GM12864 (cell line): ENCODE measurements around the gene DPYD.

Experiments used
- DNase-seq: peaks from one replicate; pipeline ENCODE4 v3.0.0-alpha.2; 2011; ENCODE audit warnings: low read depth
- H3K4me3 ChIP-seq: 2 replicates; pipeline ENCODE4 v1.5.1; 2011; ENCODE audit warnings: mild to moderate bottlenecking, low read depth, low read length, control low read depth
- CTCF ChIP-seq: IDR thresholded peaks from 2 replicates; pipeline ENCODE4 v1.5.1; 2011; ENCODE audit warnings: low read depth, mild to moderate bottlenecking, moderate library complexity, low read length, control low read depth, inconsistent platforms; ENCODE audit errors: missing control alignments

DPYD gene

GRCh38 chr1:97814121-97814520, 106.7 kb downstream of the DPYD start:
- no peak for DNase-seq
- no peak for TF ChIP-seq CTCF
- H3K4me3 ChIP-seq, result no peak overlapping the region

- no peak overlapping the region for H3K4me3 ChIP-seq
- no peak for TF ChIP-seq CTCF
- no peak for DNase-seq
Measured at GRCh38 chr1:97812076-97812475, 108.8 kb downstream of the DPYD start.

- H3K4me3 ChIP-seq, result no peak overlapping the region
- DNase-seq, result no peak
- TF ChIP-seq CTCF, result no peak
Measured at GRCh38 chr1:97806996-97807520, 113.8 kb downstream of the DPYD start.

GRCh38 chr1:97806326-97806725, 114.5 kb downstream of the DPYD start:
- H3K4me3 ChIP-seq, result no peak overlapping the region
- TF ChIP-seq CTCF, result no peak
- no peak for DNase-seq

- TF ChIP-seq CTCF, result no peak
- DNase-seq, result no peak
- H3K4me3 ChIP-seq, result no peak overlapping the region
Measured at GRCh38 chr1:97805093-97805492, 115.7 kb downstream of the DPYD start.

- no peak for TF ChIP-seq CTCF
- H3K4me3 ChIP-seq, result no peak overlapping the region
- DNase-seq, result no peak
Measured at GRCh38 chr1:97803026-97803425, 117.8 kb downstream of the DPYD start.

GRCh38 chr1:97802011-97802410, 118.8 kb downstream of the DPYD start:
- H3K4me3 ChIP-seq, result no peak overlapping the region
- no peak for TF ChIP-seq CTCF
- DNase-seq, result no peak
